Osteoblast (primary cell): ENCODE results near the gene PIP4K2C. TPM values are rescaled to one million over a fixed set of nuclear protein-coding genes. Genes with fewer than 3 reads are reported as not detected.

Experiments
- DNase-seq: peaks from one replicate; pipeline ENCODE4 v3.0.0; 2011; ENCODE audit warnings: low spot score, mixed read lengths; ENCODE audit not compliant: insufficient read length; ENCODE audit errors: missing footprints
- H2AFZ ChIP-seq: 2 replicates; pipeline ENCODE4 v1.6.0; 2011; ENCODE audit warnings: mild to moderate bottlenecking, low read length
- H3K27ac ChIP-seq: 2 replicates; pipeline ENCODE4 v1.5.1; 2011; ENCODE audit warnings: mild to moderate bottlenecking, low read depth, low read length, moderate library complexity
- H3K27me3 ChIP-seq: 2 replicates; pipeline ENCODE4 v1.6.0; 2012; ENCODE audit warnings: mild to moderate bottlenecking, control low read depth, inconsistent platforms, low read length, moderate library complexity; ENCODE audit not compliant: insufficient read depth
- H3K36me3 ChIP-seq: 2 replicates; pipeline ENCODE4 v1.5.1; 2011; ENCODE audit warnings: mild to moderate bottlenecking, low read length, control low read depth, moderate library complexity; ENCODE audit not compliant: insufficient read depth
- H3K4me1 ChIP-seq: 2 replicates; pipeline ENCODE4 v1.5.1; 2011; ENCODE audit warnings: mild to moderate bottlenecking, low read length, control low read depth, moderate library complexity; ENCODE audit not compliant: insufficient read depth
- H3K4me2 ChIP-seq: 2 replicates; pipeline ENCODE4 v1.6.0; 2011; ENCODE audit warnings: mild to moderate bottlenecking, low read length; ENCODE audit not compliant: insufficient read depth
- H3K4me3 ChIP-seq: fragments of 200-600 bp; sonication (generic); 3 replicates; pipeline ENCODE4 v1.5.1; 2012; ENCODE audit warnings: mild to moderate bottlenecking, low read length, inconsistent platforms; ENCODE audit not compliant: insufficient read depth
- H3K79me2 ChIP-seq: 2 replicates; pipeline ENCODE4 v1.6.0; 2012; ENCODE audit warnings: mild to moderate bottlenecking, low read length, control low read depth, inconsistent platforms; ENCODE audit not compliant: insufficient read depth
- H3K9me3 ChIP-seq: 2 replicates; pipeline ENCODE4 v1.5.1; 2011; ENCODE audit warnings: low read depth, low read length, control low read depth
- H4K20me1 ChIP-seq: 2 replicates; pipeline ENCODE4 v1.6.0; 2012; ENCODE audit warnings: mild to moderate bottlenecking, low read length, control low read depth; ENCODE audit not compliant: insufficient read depth
- CTCF ChIP-seq: IDR thresholded peaks from 2 replicates; pipeline ENCODE4 v1.5.1; 2011; ENCODE audit warnings: mild to moderate bottlenecking, low read depth, low read length, moderate library complexity; ENCODE audit errors: extremely low read depth
- total RNA-seq: library from RNA; depleted of rRNA; stranded (reverse); fragments of >200 nt; gene quantifications from 2 replicates; pipeline ENCODE4 v1.2.3, GENCODE V29; 2012

PIP4K2C gene
- total RNA-seq, 1 donor, result 36.6 TPM

DNA sequence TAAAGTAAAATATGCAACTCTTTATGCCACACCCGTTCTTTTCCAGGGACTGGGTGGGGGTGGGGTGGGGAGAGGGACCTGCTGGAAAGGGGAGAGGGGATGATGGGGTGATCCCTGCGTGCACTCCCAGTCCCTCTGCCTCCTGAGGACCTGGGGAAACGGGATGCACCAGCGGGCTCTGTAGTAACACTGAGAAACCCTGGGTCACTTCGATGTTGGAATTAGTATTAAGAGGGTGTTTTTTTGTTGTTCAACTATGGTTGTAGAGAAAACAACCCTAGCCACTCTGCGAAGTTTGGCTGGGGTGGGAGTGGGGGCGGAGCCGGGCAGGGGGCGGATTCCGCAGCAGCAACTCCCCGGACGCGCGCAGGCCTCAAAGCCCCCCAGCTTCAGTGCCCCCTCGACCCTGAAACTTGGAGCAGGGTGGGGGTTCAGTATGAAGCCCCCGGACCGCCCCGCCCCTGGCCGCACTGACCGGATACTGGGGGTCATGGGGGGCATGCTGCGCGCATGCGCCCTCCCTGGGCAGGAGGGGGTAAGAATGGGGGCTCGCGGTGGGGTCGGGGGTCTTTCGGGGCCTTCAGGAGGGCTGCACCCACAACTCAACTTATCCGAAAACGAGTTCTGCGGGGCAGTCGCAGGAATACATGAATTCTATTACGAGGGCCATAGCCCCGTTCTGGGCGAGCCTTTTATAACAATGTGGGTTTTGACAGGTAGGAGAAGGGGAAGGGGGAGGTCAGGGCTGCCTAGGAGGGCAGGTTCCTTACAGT lies 19.0 kb downstream of the PIP4K2C start:
- Histone ChIP-seq H2AFZ (peak overlapping the region; percentile 59), H3K27me3 (no peaks in the 10 kb centered on the region), H3K4me2 (peak overlapping the region; percentile 81), H3K4me3 (peak overlapping the region; percentile 82), H3K36me3 (peaks cover 2% of the 10 kb centered on the region), H3K9me3 (no peaks in the 10 kb centered on the region), H3K4me1 (peaks cover 15% of the 10 kb centered on the region), H3K27ac (no peak overlapping the region), H3K79me2 (no peaks in the 10 kb centered on the region), H4K20me1 (no peaks in the 10 kb centered on the region)
- DNase-seq, result peak; percentile 66
- no peak for TF ChIP-seq CTCF

GRCh38 chr12:57610554-57611107 lies 19.6 kb downstream of the PIP4K2C start:
- peak overlapping the region; percentile 81 for H3K4me2 ChIP-seq
- peak overlapping the region; percentile 82 for H3K4me3 ChIP-seq
- H4K20me1 ChIP-seq, result no peaks in the 10 kb centered on the region
- peaks cover 10% of the 10 kb centered on the region for H3K4me1 ChIP-seq
- H3K27ac ChIP-seq, result no peak overlapping the region
- H3K9me3 ChIP-seq, result no peaks in the 10 kb centered on the region
- H3K27me3 ChIP-seq, result no peaks in the 10 kb centered on the region
- H3K79me2 ChIP-seq, result no peaks in the 10 kb centered on the region
- DNase-seq, result no peak
- no peak for TF ChIP-seq CTCF
- peaks cover 2% of the 10 kb centered on the region for H3K36me3 ChIP-seq
- peak overlapping the region; percentile 92 for H2AFZ ChIP-seq

- Histone ChIP-seq H4K20me1 (no peaks in the 10 kb centered on the region), H3K4me3 (peak within 1 kb of the TSS; percentile 82), H3K9me3 (no peaks in the 10 kb centered on the region), H3K4me1 (peaks cover 11% of the 10 kb centered on the region), H3K27me3 (no peaks in the 10 kb centered on the region), H3K79me2 (no peaks in the 10 kb centered on the region), H3K27ac (no peak within 1 kb of the TSS), H3K36me3 (peaks cover 7% of the 10 kb centered on the region), H3K4me2 (peak within 1 kb of the TSS; percentile 81), H2AFZ (peak within 1 kb of the TSS; percentile 92)
- TF ChIP-seq CTCF, result no peak
- DNase-seq, result peak; percentile 99
Observed at GRCh38 chr12:57611108-57611826, 20.3 kb downstream of the PIP4K2C start, which contains the start of gene ARHGEF25. Gene ARHGEF25, plus strand, starts transcription at chr12:57611435. Its CDS starts 460 bp downstream, at chr12:57611895.
